Effector memory CD4-positive, alpha-beta T cell (primary cell): ENCODE results near the gene CNKSR1.
A peak's percentile ranks its signal among the peaks of the same experiment; 100 is the strongest.

Experiments used
- DNase-seq, 3 donors: peaks; one replicate each; pipeline ENCODE4 v3.0.0-alpha.2; 2020
- H3K27ac ChIP-seq: 2 replicates; pipeline ENCODE4 v1.7.0; 2013; ENCODE audit warnings: mild to moderate bottlenecking, low read length, moderate library complexity; ENCODE audit not compliant: insufficient read depth, poor library complexity, severe bottlenecking
- H3K27me3 ChIP-seq: replicated peaks from 2 replicates; pipeline ENCODE4 v1.7.0; 2013; ENCODE audit warnings: mild to moderate bottlenecking, low read length; ENCODE audit not compliant: insufficient read depth, control insufficient read depth, poor library complexity, severe bottlenecking
- H3K36me3 ChIP-seq: 2 replicates; pipeline ENCODE4 v1.7.0; 2013; ENCODE audit warnings: mild to moderate bottlenecking, low read length, moderate library complexity; ENCODE audit not compliant: control insufficient read depth, insufficient read depth
- H3K4me1 ChIP-seq: 2 replicates; pipeline ENCODE4 v1.7.0; 2013; ENCODE audit warnings: low read length, mild to moderate bottlenecking; ENCODE audit not compliant: control insufficient read depth, insufficient read depth, poor library complexity, severe bottlenecking
- H3K4me3 ChIP-seq: 2 replicates; pipeline ENCODE4 v1.7.0; 2013; ENCODE audit warnings: low read length, low read depth, mild to moderate bottlenecking; ENCODE audit not compliant: insufficient read depth, poor library complexity, severe bottlenecking
- H3K9me3 ChIP-seq: 2 replicates; pipeline ENCODE4 v1.7.0; 2013; ENCODE audit warnings: mild to moderate bottlenecking, low read length, moderate library complexity; ENCODE audit not compliant: control insufficient read depth

The CNKSR1 gene

DNA sequence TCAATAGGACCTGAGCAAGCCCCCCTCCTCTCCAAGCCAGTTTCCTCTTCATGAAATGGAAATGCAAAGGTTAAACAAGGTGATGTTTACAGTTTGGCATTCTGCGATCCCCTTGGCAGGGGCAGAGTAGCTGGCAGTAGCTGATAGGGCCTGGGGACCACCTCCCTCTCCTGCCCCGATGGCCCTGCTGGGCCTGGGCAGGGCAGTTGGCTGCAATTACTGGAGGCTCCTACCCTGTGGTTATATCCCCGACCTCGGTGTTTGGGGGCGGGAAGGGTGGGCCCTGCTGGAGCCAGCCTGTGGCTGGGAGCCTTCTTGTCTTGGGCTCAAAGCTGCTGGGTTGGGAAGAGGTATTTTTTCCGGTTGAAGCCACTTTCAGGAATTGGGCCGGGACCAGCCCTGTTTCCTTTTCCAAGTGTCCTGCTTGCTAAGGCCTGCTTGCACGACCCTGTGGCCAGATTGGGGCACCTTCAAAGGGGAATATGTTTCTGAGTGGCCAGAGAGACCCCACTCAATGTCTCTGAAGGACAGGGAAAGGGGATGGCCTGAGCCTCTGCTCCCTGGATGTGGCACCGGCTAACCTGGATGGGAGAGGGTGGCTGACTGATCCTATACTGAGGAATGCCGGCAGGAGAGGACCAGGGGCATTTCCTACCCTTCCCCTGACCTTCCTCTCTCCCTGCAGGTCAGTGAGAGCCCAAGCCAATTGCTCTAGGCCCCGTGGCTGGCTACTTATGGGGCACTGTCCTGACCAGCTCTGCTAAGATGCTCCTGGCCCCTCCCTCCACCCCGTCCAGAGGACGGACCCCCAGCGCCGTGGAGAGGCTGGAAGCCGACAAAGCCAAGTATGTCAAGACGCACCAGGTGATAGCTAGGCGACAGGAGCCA, 16.5 kb upstream of the CNKSR1 start:
- DNase-seq: no peak
- H3K27ac ChIP-seq: no peak overlapping the region
- H3K4me3 ChIP-seq: no peak overlapping the region
- H3K4me1 ChIP-seq: peaks cover 16% of the 10 kb centered on the region
- H3K9me3 ChIP-seq: no peaks in the 10 kb centered on the region
- peaks cover 34% of the 10 kb centered on the region for H3K27me3 ChIP-seq
- H3K36me3 ChIP-seq: no peaks in the 10 kb centered on the region

- H3K27ac ChIP-seq: no peak overlapping the region
- peaks cover 34% of the 10 kb centered on the region for H3K27me3 ChIP-seq
- no peaks in the 10 kb centered on the region for H3K36me3 ChIP-seq
- H3K9me3 ChIP-seq: no peaks in the 10 kb centered on the region
- H3K4me3 ChIP-seq: peak overlapping the region; percentile 48
- H3K4me1 ChIP-seq: peaks cover 16% of the 10 kb centered on the region
- DNase-seq: peak in 1 of 3 donors; percentile 6
Observed at GRCh38 chr1:26161415-26162219, 15.7 kb upstream of the CNKSR1 start.

DNA sequence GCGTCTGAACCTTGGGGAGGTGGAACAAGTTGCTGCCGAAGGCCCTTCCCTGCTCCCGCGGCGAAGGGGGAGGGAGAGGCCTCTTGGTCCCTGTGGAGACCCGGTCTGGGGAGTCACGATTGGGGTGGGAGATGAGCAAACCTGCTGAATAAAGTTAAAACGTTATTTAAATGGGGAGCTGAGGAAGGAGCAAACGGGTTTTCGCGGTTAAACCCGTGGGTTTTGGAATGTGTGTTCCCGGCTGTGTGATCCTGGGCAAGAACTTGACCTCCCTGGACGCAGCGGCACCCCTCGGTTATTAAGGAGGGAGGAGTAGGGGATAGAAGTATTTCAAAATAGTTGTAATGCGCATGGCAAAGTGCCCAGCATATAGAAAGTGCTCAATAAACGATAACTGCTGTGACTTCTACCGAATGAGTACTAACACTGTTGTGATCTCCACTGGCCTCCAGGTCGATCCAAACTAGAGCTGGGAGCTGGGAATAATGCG, 15.0 kb upstream of the CNKSR1 start:
- Histone ChIP-seq H3K27ac (no peak overlapping the region), H3K9me3 (no peaks in the 10 kb centered on the region), H3K4me3 (peak overlapping the region; percentile 44), H3K27me3 (peaks cover 34% of the 10 kb centered on the region), H3K36me3 (no peaks in the 10 kb centered on the region), H3K4me1 (peaks cover 16% of the 10 kb centered on the region)
- DNase-seq: no peak

- no peak overlapping the region for H3K4me3 ChIP-seq
- peaks cover 16% of the 10 kb centered on the region for H3K4me1 ChIP-seq
- H3K9me3 ChIP-seq: no peaks in the 10 kb centered on the region
- no peak for DNase-seq
- H3K27me3 ChIP-seq: peaks cover 29% of the 10 kb centered on the region
- H3K36me3 ChIP-seq: no peaks in the 10 kb centered on the region
- H3K27ac ChIP-seq: no peak overlapping the region
Observed at GRCh38 chr1:26163684-26164035, 13.6 kb upstream of the CNKSR1 start.

DNA sequence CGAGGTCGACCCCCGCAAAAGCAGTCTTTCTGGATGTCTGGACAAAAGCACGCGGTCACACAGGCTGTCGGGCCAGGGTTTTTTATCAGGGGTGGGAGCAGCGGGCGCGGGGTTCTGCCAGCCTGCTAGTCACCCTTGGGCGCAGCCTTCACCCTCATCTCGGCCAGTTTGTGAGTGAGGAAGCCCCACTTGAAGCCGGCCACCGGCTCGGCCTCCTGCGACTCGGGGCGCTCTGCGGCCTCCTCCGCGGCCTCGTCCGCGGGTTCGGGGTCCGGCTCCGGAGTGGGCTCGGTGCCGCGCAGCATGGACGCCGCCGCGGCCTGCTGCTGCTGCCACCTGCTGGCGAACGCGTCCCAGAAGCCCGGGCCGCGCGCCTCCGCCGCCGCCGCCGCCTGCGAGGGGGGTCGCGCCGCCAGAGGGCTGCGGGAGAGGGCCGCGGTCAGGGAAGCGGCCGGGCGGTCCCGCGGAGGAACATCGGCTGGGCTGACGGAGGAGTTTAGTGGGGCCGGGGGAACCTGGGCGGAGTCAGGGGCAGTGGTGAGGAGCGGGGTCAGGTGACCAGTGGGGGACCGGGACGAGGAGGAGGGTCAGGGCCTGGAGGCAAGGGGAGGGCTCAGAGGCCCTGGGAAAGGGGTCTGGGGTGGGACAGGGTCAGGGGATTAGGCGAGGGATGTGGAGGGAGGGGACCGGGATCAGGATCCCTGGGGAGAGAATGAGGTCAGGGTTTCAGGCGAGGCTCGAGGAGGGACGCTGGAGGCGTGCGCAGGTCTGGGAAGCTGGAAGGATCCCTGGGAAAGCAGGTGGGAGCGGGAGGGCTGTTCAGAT, 13.0 kb upstream of the CNKSR1 start:
- H3K27ac ChIP-seq: no peak overlapping the region
- H3K9me3 ChIP-seq: no peaks in the 10 kb centered on the region
- peak overlapping the region; percentile 46 for H3K4me3 ChIP-seq
- peaks cover 16% of the 10 kb centered on the region for H3K4me1 ChIP-seq
- H3K36me3 ChIP-seq: no peaks in the 10 kb centered on the region
- peak in 2 of 3 donors; percentile 15 to 23 for DNase-seq
- H3K27me3 ChIP-seq: peaks cover 26% of the 10 kb centered on the region

DNA sequence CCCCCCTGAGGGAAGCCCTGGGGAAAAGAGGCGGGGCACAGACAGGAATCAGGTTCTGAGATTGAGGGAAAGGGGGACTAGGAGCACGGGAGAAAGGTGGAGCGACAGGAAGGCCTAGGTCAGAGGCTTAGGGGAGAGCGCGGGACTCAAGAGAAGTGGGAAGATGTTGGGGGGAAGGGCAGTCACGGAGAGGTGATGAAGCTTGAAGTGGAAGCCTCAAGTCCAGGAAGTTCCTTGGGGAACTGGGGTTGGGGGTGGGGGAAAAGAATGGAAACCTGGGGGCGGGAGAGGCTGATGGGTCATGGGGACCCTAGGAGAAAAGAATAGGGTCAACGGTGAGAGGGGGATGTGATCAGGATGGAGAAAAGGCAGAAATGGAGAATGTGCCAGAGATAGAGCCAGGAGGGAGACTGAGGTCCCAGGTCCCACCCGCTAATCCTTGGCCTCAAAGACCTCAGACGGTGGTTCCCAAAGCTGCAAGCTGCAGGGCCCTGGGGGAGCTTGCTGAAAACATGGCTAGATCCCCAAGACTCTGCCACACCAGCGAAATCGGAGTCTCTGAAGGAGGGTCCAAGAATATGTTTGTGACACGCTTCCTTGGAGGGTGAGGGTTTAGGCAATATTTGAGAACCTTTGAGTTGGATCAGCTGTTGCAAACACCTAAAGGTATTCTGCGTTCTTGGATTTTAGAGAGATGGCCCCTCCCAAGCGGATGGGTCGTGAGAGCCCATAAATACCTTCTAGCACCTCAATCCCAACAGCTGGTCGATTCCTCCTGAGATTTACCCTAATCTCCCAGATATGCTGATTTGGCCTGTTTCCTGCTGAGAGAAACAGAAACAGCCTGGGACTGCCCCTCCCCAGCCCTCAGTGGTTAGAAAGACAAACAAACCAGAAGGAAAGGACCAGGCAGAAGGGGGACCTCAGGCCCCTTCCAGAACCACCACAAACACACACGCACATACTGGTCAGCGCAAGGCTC, 12.1 kb upstream of the CNKSR1 start:
- Histone ChIP-seq H3K27me3 (peaks cover 20% of the 10 kb centered on the region), H3K4me3 (no peak overlapping the region), H3K27ac (no peak overlapping the region), H3K9me3 (no peaks in the 10 kb centered on the region), H3K36me3 (no peaks in the 10 kb centered on the region), H3K4me1 (peaks cover 16% of the 10 kb centered on the region)
- DNase-seq: no peak

- Histone ChIP-seq H3K4me1 (peaks cover 19% of the 10 kb centered on the region), H3K27ac (no peak overlapping the region), H3K36me3 (no peaks in the 10 kb centered on the region), H3K9me3 (no peaks in the 10 kb centered on the region), H3K27me3 (peaks cover 9% of the 10 kb centered on the region), H3K4me3 (no peak overlapping the region)
- DNase-seq: no peak
Observed at GRCh38 chr1:26166719-26167281, 10.5 kb upstream of the CNKSR1 start.

DNA sequence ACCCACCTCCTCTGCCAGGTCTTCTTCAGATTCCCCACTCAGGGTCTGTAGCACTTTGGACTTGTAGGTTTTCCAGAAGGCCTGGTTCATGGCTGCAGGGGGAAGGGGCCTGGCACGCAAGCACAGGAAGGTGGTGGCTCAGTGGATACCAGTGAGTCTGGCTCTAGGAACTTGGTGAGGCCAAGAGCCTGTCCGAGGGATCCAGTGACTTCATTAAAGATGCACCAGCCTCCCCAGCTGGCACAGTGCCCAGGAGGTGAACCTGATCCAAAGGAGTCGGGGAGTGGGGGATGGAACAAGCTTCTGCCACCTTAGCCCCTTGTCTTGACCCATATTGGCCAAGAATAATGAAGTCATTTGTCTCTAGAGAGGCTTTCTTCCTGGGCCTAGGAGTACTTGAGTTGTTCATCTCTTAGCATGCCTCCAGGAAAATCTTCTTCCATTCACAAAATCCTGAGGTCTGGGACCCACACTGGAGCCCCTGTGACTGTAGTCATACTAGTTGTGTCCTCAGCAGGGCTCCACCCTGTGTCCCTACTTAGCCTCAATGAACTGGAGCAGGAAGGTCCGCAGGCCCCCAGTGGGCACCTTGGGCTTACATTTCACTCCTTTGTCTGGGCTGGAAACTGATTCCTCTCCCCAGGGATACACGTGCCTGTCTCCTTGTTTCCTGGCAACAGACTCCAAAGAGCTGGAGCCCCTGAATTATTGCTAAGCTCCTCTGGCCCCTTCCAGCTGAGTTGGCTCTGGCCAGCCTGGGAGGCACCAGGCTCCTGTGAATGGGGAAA, 8.7 kb upstream of the CNKSR1 start, which contains the start of gene C1orf232:
Gene C1orf232, minus strand, starts transcription at position 554 of the 788 bp plus-strand sequence. Its CDS starts 464 bp downstream, at position 90.
- Histone ChIP-seq H3K36me3 (no peaks in the 10 kb centered on the region), H3K27ac (peak within 1 kb of the TSS; percentile 74)
- no peak for DNase-seq

More for the DNA sequence above, 8.7 kb upstream of the CNKSR1 start, which contains the start of gene C1orf232:
- H3K4me3 ChIP-seq: peak within 1 kb of the TSS; percentile 92
- no peaks in the 10 kb centered on the region for H3K9me3 ChIP-seq
- H3K27me3 ChIP-seq: no peaks in the 10 kb centered on the region
- peaks cover 13% of the 10 kb centered on the region for H3K4me1 ChIP-seq
